ENCODE results near the gene CNTNAP2. TPM values are rescaled to one million over a fixed set of nuclear protein-coding genes. Genes with fewer than 3 reads are reported as not detected.

The CNTNAP2 gene
- total and polyA plus RNA-seq, 2 of the 4 experiments (the other 2 are of a cell fraction), result not detected

DNA sequence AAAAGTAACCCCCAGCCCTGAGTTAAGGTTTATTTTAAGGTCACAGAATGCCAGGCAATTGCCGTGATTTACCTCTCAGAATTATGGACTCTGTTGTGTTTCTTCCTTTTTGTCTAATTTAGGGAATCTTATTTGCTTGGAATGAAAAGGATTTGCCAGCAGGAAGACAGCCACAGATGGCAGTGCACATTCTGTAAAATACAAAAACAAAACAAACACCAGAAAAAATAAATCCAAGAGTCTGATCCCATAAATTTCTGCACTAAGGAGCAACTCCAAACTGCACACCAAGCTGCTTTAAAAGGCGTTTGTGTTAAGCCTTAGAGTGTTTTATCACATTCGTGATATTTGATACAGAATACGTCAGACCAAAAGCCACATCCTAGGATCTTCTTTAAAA, 2275.0 kb downstream of the CNTNAP2 start:
- H3K36me3 ChIP-seq (ENCODE audit: control insufficient read depth, insufficient read depth, low read length), result no peaks in the 10 kb centered on the region
- no peak overlapping the region for H4K5ac ChIP-seq (ENCODE audit: low read depth, low read length)
- dilution Hi-C loops (cut with HindIII; ENCODE audit: low sequenced_read_pairs, unreplicated experiment), result no loop called here
- H3K9me3 ChIP-seq (ENCODE audit: control insufficient read depth, insufficient read depth, low read length), result peaks cover 14% of the 10 kb centered on the region
- in situ Hi-C loops (cut with MboI; ENCODE audit: low sequenced_read_pairs), result no loop called here
- H2AK5ac ChIP-seq (ENCODE audit: low read depth, low read length), result no peak overlapping the region
- H3K27me3 ChIP-seq (ENCODE audit: control insufficient read depth, insufficient read depth, low read length), result no peaks in the 10 kb centered on the region
- no peaks in the 10 kb centered on the region for H3K4me1 ChIP-seq (ENCODE audit: control insufficient read depth, insufficient read depth, low read length)
- DNase-seq (no peak), ATAC-seq (ENCODE audit: low read depth) (no peak)
- no peak overlapping the region for H3K56ac ChIP-seq (ENCODE audit: extremely low read depth, insufficient read depth, low read length)
- no peak overlapping the region for H2BK20ac ChIP-seq (ENCODE audit: low read depth, low read length)
- no peak overlapping the region for H3K9ac ChIP-seq (ENCODE audit: low read depth, low read length)
- H3K79me1 ChIP-seq (ENCODE audit: low read depth in 1 of 2, low read length in 2 of 2), result no peaks in the 10 kb centered on the region
- no peak overlapping the region for H2BK5ac ChIP-seq (ENCODE audit: low read depth, low read length, poor library complexity, severe bottlenecking)
- no peak overlapping the region for H3K4ac ChIP-seq (ENCODE audit: low read depth, low read length)
- intact Hi-C loops (cut with micrococcal nuclease), result no loop called here
- no peak overlapping the region for H2BK120ac ChIP-seq (ENCODE audit: low read depth, low read length)
- H3K27ac ChIP-seq (ENCODE audit: insufficient read depth, low read length), result no peak overlapping the region
- no peaks in the 10 kb centered on the region for H4K20me1 ChIP-seq (ENCODE audit: insufficient read depth, low read length)
- CTCF ChIA-PET, result no interaction called here
- H3K9me1 ChIP-seq (ENCODE audit: insufficient read depth, low read length), result no peaks in the 10 kb centered on the region
- POLR2A ChIA-PET (ENCODE audit: unreplicated experiment), result no interaction called here
- H3K4me2 ChIP-seq (ENCODE audit: low read depth, low read length), result no peak overlapping the region
- H2BK15ac ChIP-seq (ENCODE audit: low read depth, low read length), result no peak overlapping the region
- no TSS peak for BruUV-seq (replicated peaks)
- no peak overlapping the region for H3K23ac ChIP-seq (ENCODE audit: low read depth, low read length)
- no peak overlapping the region for H3K18ac ChIP-seq (ENCODE audit: low read depth, low read length)
- 40% methylated on average over 1 of the region's 4 CpGs; no CpG with 5 or more reads in 1 of the 2 experiments for WGBS, 2 experiments (ENCODE audit: extremely low coverage in 2 of 2, insufficient read length in 1 of 2)
- H2AFZ ChIP-seq (replicated peaks; ENCODE audit: low read length, poor library complexity), result no peak overlapping the region
- H3K14ac ChIP-seq (replicated peaks; ENCODE audit: low read depth, low read length), result no peak overlapping the region
- no peak overlapping the region for H4K8ac ChIP-seq (ENCODE audit: low read depth in 2 of 2, low read length in 2 of 2)
- no peak overlapping the region for H3K4me3 ChIP-seq (ENCODE audit: insufficient read depth, low read depth, low read length)
- H2AK9ac ChIP-seq (replicated peaks; ENCODE audit: low read depth, low read length, poor library complexity), result no peak overlapping the region
- H4K91ac ChIP-seq (ENCODE audit: insufficient read depth, low read depth, low read length), result no peak overlapping the region
- TF ChIP-seq RCOR1 (IDR thresholded peaks at IDR 0.05; ENCODE audit: insufficient replicate concordance, low read length) (no peak), MAFK (IDR thresholded peaks at IDR 0.05; ENCODE audit: low read depth, low read length) (no peak), RFX5 (IDR thresholded peaks at IDR 0.05; ENCODE audit: low read depth, low read length) (no peak), BHLHE40 (IDR thresholded peaks at IDR 0.05; ENCODE audit: low read depth, low read length) (no peak), MXI1 (IDR thresholded peaks at IDR 0.05; ENCODE audit: borderline replicate concordance, low read depth, low read length) (no peak), FOS (IDR thresholded peaks at IDR 0.05; ENCODE audit: low read depth, low read length) (no peak), MAZ (IDR thresholded peaks at IDR 0.05; ENCODE audit: borderline replicate concordance, low read depth, low read length) (no peak), CHD1 (IDR thresholded peaks at IDR 0.05; ENCODE audit: low read depth, low read length) (no peak), SMC3 (IDR thresholded peaks at IDR 0.05; ENCODE audit: low read depth, low read length) (no peak), CEBPB (IDR thresholded peaks at IDR 0.05; ENCODE audit: low read depth, low read length) (no peak), POLR2A (IDR thresholded peaks at IDR 0.05; ENCODE audit: low read depth, low read length) (no peak), RAD21 (IDR thresholded peaks at IDR 0.05; ENCODE audit: low read length) (no peak), NFE2L2 (IDR thresholded peaks at IDR 0.05; ENCODE audit: low read depth, low read length) (no peak)
- TF ChIP-seq, protein P1, sequence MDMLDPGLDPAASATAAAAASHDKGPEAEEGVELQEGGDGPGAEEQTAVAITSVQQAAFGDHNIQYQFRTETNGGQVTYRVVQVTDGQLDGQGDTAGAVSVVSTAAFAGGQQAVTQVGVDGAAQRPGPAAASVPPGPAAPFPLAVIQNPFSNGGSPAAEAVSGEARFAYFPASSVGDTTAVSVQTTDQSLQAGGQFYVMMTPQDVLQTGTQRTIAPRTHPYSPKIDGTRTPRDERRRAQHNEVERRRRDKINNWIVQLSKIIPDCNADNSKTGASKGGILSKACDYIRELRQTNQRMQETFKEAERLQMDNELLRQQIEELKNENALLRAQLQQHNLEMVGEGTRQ (IDR thresholded peaks at IDR 0.05; ENCODE audit: low read depth, low read length), result no peak
- TF ChIP-seq, protein P2, sequence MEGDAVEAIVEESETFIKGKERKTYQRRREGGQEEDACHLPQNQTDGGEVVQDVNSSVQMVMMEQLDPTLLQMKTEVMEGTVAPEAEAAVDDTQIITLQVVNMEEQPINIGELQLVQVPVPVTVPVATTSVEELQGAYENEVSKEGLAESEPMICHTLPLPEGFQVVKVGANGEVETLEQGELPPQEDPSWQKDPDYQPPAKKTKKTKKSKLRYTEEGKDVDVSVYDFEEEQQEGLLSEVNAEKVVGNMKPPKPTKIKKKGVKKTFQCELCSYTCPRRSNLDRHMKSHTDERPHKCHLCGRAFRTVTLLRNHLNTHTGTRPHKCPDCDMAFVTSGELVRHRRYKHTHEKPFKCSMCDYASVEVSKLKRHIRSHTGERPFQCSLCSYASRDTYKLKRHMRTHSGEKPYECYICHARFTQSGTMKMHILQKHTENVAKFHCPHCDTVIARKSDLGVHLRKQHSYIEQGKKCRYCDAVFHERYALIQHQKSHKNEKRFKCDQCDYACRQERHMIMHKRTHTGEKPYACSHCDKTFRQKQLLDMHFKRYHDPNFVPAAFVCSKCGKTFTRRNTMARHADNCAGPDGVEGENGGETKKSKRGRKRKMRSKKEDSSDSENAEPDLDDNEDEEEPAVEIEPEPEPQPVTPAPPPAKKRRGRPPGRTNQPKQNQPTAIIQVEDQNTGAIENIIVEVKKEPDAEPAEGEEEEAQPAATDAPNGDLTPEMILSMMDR (conservative IDR thresholded peaks at IDR 0.05; ENCODE audit: low read depth, low read length), result no peak
- TF ChIP-seq, protein P3, sequence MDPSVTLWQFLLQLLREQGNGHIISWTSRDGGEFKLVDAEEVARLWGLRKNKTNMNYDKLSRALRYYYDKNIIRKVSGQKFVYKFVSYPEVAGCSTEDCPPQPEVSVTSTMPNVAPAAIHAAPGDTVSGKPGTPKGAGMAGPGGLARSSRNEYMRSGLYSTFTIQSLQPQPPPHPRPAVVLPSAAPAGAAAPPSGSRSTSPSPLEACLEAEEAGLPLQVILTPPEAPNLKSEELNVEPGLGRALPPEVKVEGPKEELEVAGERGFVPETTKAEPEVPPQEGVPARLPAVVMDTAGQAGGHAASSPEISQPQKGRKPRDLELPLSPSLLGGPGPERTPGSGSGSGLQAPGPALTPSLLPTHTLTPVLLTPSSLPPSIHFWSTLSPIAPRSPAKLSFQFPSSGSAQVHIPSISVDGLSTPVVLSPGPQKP (IDR thresholded peaks at IDR 0.05; ENCODE audit: borderline replicate concordance, low read depth, low read length), result no peak
